GM12878 (cell line): ENCODE data around the gene RPLP2.

Source experiments
- CUX1 ChIP-seq: IDR thresholded peaks from 2 replicates; pipeline ENCODE4 v1.6.1; 2012; ENCODE audit warnings: improper control_type of control experiment, low read depth, low read length; ENCODE audit not compliant: insufficient replicate concordance
- DPF2 ChIP-seq: fragments of 450-650 bp; IDR thresholded peaks from 2 replicates; pipeline ENCODE4 v1.6.1; 2017; ENCODE audit warnings: mild to moderate bottlenecking
- FOS ChIP-seq: IDR thresholded peaks from 3 replicates; pipeline ENCODE4 v1.6.1; 2011; ENCODE audit warnings: borderline replicate concordance; ENCODE audit not compliant: insufficient read length; ENCODE audit errors: extremely low read depth
- HDAC2 ChIP-seq: fragments of 200-600 bp; sonication (generic); IDR thresholded peaks from 2 replicates; pipeline ENCODE4 v1.6.1; 2017
- HDAC6 ChIP-seq: fragments of 200-600 bp; sonication (generic); IDR thresholded peaks from one replicate; pipeline ENCODE4 v1.8.0; 2017; ENCODE audit warnings: antibody characterized with exemption; ENCODE audit not compliant: unreplicated experiment
- MTA3 ChIP-seq: IDR thresholded peaks from 2 replicates; pipeline ENCODE4 v1.6.1; 2012; ENCODE audit warnings: low read length, inconsistent platforms, borderline replicate concordance
- NFYA ChIP-seq: IDR thresholded peaks from 2 replicates; pipeline ENCODE4 v1.6.1; 2011; ENCODE audit warnings: low read depth, mild to moderate bottlenecking, low read length, improper control_type of control experiment, borderline replicate concordance
- NFYB ChIP-seq: IDR thresholded peaks from 2 replicates; pipeline ENCODE4 v1.6.1; 2011; ENCODE audit warnings: low read depth, mild to moderate bottlenecking, low read length, improper control_type of control experiment, moderate library complexity; ENCODE audit not compliant: insufficient read depth
- SIN3A ChIP-seq: IDR thresholded peaks from 2 replicates; pipeline ENCODE4 v1.6.1; 2012; ENCODE audit warnings: low read depth, low read length, improper control_type of control experiment
- TF ChIP-seq, protein P1 (sequence below), 3 experiments: IDR thresholded peaks in 2 of 3; conservative IDR thresholded peaks in 1 of 3; 2 replicates each; pipeline ENCODE4 v1.5.1; 2011; ENCODE audit warnings: low read depth in 3 of 3, low read length in 3 of 3, mild to moderate bottlenecking in 3 of 3, control low read depth in 2 of 3, moderate library complexity in 2 of 3, inconsistent platforms in 1 of 3, mixed read lengths in 1 of 3; ENCODE audit not compliant: control insufficient read depth in 2 of 3, insufficient read depth in 1 of 3; ENCODE audit errors: extremely low read depth in 1 of 3
- TF ChIP-seq, protein P2 (sequence below): fragments of 450-650 bp; formaldehyde crosslinking; IDR thresholded peaks from 2 replicates; pipeline ENCODE4 v1.4.0; 2020; ENCODE audit warnings: mild to moderate bottlenecking, moderate library complexity
- TF ChIP-seq, protein P3 (sequence below): IDR thresholded peaks from 2 replicates; pipeline ENCODE4 v1.6.1; 2012; ENCODE audit warnings: low read length, inconsistent platforms

GRCh38 chr11:766936-767210 lies 42.9 kb upstream of the RPLP2 start:
- TF ChIP-seq NFYA, result no peak
- TF ChIP-seq SIN3A, result no peak
- TF ChIP-seq, protein P1, sequence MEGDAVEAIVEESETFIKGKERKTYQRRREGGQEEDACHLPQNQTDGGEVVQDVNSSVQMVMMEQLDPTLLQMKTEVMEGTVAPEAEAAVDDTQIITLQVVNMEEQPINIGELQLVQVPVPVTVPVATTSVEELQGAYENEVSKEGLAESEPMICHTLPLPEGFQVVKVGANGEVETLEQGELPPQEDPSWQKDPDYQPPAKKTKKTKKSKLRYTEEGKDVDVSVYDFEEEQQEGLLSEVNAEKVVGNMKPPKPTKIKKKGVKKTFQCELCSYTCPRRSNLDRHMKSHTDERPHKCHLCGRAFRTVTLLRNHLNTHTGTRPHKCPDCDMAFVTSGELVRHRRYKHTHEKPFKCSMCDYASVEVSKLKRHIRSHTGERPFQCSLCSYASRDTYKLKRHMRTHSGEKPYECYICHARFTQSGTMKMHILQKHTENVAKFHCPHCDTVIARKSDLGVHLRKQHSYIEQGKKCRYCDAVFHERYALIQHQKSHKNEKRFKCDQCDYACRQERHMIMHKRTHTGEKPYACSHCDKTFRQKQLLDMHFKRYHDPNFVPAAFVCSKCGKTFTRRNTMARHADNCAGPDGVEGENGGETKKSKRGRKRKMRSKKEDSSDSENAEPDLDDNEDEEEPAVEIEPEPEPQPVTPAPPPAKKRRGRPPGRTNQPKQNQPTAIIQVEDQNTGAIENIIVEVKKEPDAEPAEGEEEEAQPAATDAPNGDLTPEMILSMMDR (IDR thresholded peaks at IDR 0.05 in 2 of 3, conservative IDR thresholded peaks at IDR 0.05 in 1 of 3; ENCODE audit: control insufficient read depth in 2 of 3, extremely low read depth in 1 of 3, insufficient read depth in 1 of 3, low read depth in 3 of 3, low read length in 3 of 3), result no peak
- no peak for TF ChIP-seq HDAC6
- no peak for TF ChIP-seq NFYB
- no peak for TF ChIP-seq MTA3
- TF ChIP-seq, protein P2, sequence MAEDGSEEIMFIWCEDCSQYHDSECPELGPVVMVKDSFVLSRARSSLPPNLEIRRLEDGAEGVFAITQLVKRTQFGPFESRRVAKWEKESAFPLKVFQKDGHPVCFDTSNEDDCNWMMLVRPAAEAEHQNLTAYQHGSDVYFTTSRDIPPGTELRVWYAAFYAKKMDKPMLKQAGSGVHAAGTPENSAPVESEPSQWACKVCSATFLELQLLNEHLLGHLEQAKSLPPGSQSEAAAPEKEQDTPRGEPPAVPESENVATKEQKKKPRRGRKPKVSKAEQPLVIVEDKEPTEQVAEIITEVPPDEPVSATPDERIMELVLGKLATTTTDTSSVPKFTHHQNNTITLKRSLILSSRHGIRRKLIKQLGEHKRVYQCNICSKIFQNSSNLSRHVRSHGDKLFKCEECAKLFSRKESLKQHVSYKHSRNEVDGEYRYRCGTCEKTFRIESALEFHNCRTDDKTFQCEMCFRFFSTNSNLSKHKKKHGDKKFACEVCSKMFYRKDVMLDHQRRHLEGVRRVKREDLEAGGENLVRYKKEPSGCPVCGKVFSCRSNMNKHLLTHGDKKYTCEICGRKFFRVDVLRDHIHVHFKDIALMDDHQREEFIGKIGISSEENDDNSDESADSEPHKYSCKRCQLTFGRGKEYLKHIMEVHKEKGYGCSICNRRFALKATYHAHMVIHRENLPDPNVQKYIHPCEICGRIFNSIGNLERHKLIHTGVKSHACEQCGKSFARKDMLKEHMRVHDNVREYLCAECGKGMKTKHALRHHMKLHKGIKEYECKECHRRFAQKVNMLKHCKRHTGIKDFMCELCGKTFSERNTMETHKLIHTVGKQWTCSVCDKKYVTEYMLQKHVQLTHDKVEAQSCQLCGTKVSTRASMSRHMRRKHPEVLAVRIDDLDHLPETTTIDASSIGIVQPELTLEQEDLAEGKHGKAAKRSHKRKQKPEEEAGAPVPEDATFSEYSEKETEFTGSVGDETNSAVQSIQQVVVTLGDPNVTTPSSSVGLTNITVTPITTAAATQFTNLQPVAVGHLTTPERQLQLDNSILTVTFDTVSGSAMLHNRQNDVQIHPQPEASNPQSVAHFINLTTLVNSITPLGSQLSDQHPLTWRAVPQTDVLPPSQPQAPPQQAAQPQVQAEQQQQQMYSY (CRISPR knock-in tag), result no peak
- no peak for TF ChIP-seq CUX1
- no peak for TF ChIP-seq HDAC2
- no peak for TF ChIP-seq DPF2
- no peak for TF ChIP-seq FOS
- TF ChIP-seq, protein P3, sequence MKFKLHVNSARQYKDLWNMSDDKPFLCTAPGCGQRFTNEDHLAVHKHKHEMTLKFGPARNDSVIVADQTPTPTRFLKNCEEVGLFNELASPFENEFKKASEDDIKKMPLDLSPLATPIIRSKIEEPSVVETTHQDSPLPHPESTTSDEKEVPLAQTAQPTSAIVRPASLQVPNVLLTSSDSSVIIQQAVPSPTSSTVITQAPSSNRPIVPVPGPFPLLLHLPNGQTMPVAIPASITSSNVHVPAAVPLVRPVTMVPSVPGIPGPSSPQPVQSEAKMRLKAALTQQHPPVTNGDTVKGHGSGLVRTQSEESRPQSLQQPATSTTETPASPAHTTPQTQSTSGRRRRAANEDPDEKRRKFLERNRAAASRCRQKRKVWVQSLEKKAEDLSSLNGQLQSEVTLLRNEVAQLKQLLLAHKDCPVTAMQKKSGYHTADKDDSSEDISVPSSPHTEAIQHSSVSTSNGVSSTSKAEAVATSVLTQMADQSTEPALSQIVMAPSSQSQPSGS, result no peak
